ENCODE results near the gene NSMCE4A. TPM values are rescaled to one million over a fixed set of nuclear protein-coding genes. Genes with fewer than 3 reads are reported as not detected.

Gene NSMCE4A
- total RNA-seq, 3 donors from 2014 or later (not counting 1 experiment from before 2014, with no cell fraction given) = 47.8 to 60.3 (median 47.9) TPM

DNA sequence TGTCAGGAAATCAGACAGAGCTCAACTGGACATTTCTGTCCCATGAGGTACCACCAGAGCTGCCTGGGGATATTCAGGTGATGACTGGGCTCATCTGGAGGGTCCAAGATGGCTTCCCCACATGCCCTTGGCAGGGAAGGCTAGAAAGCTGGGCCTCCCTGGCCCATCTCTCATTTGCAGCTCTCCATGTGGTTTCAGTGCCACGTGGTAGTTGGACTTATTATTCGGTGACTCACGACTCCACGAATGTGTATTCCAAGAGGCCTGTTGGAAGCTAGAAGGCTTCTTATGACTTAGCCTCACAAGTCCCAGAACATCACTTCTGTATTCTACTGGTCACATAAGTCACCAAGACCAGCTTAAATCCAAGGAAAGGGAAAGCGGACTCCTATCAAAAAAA is 22.8 kb downstream of the NSMCE4A start:
- peaks cover 8% of the 10 kb centered on the region for H3K36me3 ChIP-seq (ENCODE audit: control insufficient read depth, insufficient read depth, low read length)
- WGBS (ENCODE audit: insufficient coverage) = 92% methylated on average over 5 of the region's 5 CpGs
- H3K4me1 ChIP-seq (ENCODE audit: control insufficient read depth, insufficient read depth, low read length) = no peaks in the 10 kb centered on the region
- DNase-seq = no peak
- H3K9me3 ChIP-seq (ENCODE audit: control insufficient read depth, insufficient read depth, low read length) = no peaks in the 10 kb centered on the region
- Mint-ChIP-seq H3K9me3 (no peaks in the 10 kb centered on the region), H3K4me3 (no peak overlapping the region), H3K4me1 (no peaks in the 10 kb centered on the region), H3K27me3 (ENCODE audit: low read depth in 2 of 2) (no peaks in the 10 kb centered on the region), H3K27ac (no peak overlapping the region), H3K36me3 (no peaks in the 10 kb centered on the region)
- no peak for ATAC-seq
- H3K27me3 ChIP-seq (ENCODE audit: control insufficient read depth, insufficient read depth, low read length) = no peaks in the 10 kb centered on the region
- intact Hi-C loops (cut with micrococcal nuclease) = no loop called here
- TF ChIP-seq, protein P1, sequence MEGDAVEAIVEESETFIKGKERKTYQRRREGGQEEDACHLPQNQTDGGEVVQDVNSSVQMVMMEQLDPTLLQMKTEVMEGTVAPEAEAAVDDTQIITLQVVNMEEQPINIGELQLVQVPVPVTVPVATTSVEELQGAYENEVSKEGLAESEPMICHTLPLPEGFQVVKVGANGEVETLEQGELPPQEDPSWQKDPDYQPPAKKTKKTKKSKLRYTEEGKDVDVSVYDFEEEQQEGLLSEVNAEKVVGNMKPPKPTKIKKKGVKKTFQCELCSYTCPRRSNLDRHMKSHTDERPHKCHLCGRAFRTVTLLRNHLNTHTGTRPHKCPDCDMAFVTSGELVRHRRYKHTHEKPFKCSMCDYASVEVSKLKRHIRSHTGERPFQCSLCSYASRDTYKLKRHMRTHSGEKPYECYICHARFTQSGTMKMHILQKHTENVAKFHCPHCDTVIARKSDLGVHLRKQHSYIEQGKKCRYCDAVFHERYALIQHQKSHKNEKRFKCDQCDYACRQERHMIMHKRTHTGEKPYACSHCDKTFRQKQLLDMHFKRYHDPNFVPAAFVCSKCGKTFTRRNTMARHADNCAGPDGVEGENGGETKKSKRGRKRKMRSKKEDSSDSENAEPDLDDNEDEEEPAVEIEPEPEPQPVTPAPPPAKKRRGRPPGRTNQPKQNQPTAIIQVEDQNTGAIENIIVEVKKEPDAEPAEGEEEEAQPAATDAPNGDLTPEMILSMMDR (IDR thresholded peaks at IDR 0.05) = no peak
- H3K27ac ChIP-seq (ENCODE audit: low read length) = no peak overlapping the region
- H3K4me3 ChIP-seq (ENCODE audit: low read length) = no peak overlapping the region

DNA sequence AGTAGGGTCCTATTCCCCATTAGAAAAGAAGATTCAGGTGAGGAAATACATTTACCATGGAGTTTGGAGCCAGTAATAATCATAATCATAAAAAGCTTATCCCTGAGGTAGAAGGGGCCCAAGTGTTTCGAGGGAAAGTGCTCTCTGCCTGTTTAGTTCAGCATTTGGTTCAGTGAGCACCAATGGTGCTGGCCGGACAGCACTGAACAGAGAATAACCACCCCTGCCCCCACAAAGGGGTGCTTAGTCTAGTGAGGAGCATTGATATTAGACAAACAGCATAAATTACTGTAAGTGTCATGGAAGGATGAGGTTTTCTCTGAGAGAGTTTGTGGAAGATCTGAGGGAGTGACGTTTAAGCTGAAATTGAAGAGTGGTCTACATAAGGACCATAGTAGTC is 25.6 kb downstream of the NSMCE4A start:
- TF ChIP-seq, protein P1 (IDR thresholded peaks at IDR 0.05) = no peak
- H3K27me3 Mint-ChIP-seq (ENCODE audit: low read depth in 2 of 2) = no peaks in the 10 kb centered on the region
- intact Hi-C loops (cut with micrococcal nuclease) = no loop called here
- no peak overlapping the region for H3K27ac ChIP-seq (ENCODE audit: low read length)
- H3K36me3 ChIP-seq (ENCODE audit: control insufficient read depth, insufficient read depth, low read length) = no peaks in the 10 kb centered on the region
- WGBS (ENCODE audit: insufficient coverage) = 91% methylated on average over 3 of the region's 3 CpGs
- no peaks in the 10 kb centered on the region for H3K9me3 Mint-ChIP-seq
- DNase-seq = no peak
- H3K27ac Mint-ChIP-seq = no peak overlapping the region
- H3K4me1 ChIP-seq (ENCODE audit: control insufficient read depth, insufficient read depth, low read length) = no peaks in the 10 kb centered on the region
- H3K36me3 Mint-ChIP-seq = no peaks in the 10 kb centered on the region
- no peak overlapping the region for H3K4me3 Mint-ChIP-seq
- H3K4me1 Mint-ChIP-seq = no peaks in the 10 kb centered on the region
- no peak overlapping the region for H3K4me3 ChIP-seq (ENCODE audit: low read length)
- no peak for ATAC-seq
- H3K9me3 ChIP-seq (ENCODE audit: control insufficient read depth, insufficient read depth, low read length) = no peaks in the 10 kb centered on the region
- no peaks in the 10 kb centered on the region for H3K27me3 ChIP-seq (ENCODE audit: control insufficient read depth, insufficient read depth, low read length)

DNA sequence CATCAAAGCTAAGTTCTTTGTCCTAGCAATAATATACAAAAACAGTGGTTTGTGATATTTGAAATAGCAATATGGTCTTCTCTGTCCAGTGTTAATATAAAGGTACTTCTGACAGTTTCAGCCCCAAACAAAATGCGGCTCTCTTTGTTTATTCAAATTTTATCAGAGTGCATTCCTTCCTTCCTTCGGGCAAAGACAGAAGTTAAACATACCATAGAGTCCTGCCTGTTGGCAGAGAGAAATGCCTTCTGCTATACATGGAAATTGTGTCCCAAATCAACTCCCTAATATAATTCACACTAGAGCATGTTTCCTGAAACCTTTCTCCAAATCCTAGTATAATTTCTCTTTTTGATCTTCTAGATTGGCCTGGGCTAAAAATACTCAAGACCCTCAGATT is 26.0 kb downstream of the NSMCE4A start:
- H3K27me3 Mint-ChIP-seq (ENCODE audit: low read depth in 2 of 2) = no peaks in the 10 kb centered on the region
- ATAC-seq (no peak), DNase-seq (no peak)
- no peaks in the 10 kb centered on the region for H3K36me3 ChIP-seq (ENCODE audit: control insufficient read depth, insufficient read depth, low read length)
- no peaks in the 10 kb centered on the region for H3K4me1 Mint-ChIP-seq
- H3K27me3 ChIP-seq (ENCODE audit: control insufficient read depth, insufficient read depth, low read length) = no peaks in the 10 kb centered on the region
- H3K27ac Mint-ChIP-seq = no peak overlapping the region
- TF ChIP-seq, protein P1 (IDR thresholded peaks at IDR 0.05) = no peak
- no peaks in the 10 kb centered on the region for H3K4me1 ChIP-seq (ENCODE audit: control insufficient read depth, insufficient read depth, low read length)
- no peak overlapping the region for H3K4me3 ChIP-seq (ENCODE audit: low read length)
- 92% methylated on average over 2 of the region's 2 CpGs for WGBS (ENCODE audit: insufficient coverage)
- no peak overlapping the region for H3K27ac ChIP-seq (ENCODE audit: low read length)
- H3K9me3 ChIP-seq (ENCODE audit: control insufficient read depth, insufficient read depth, low read length) = no peaks in the 10 kb centered on the region
- no peak overlapping the region for H3K4me3 Mint-ChIP-seq
- H3K9me3 Mint-ChIP-seq = no peaks in the 10 kb centered on the region
- H3K36me3 Mint-ChIP-seq = no peaks in the 10 kb centered on the region
- intact Hi-C loops (cut with micrococcal nuclease) = no loop called here

Data from natural killer cell (primary cell).